ENCODE results near the gene LRRC7. TPM values are rescaled to one million over a fixed set of nuclear protein-coding genes. Genes with fewer than 3 reads are reported as not detected.
A peak's percentile ranks its signal among the peaks of the same experiment; 100 is the strongest.

The LRRC7 gene
- total RNA-seq, 1 experiment from 2014 or later = 0.12 TPM

GRCh38 chr1:70090875-70091274 lies 523.2 kb downstream of the LRRC7 start:
- DNase-seq (ENCODE audit: low read depth) = peak; percentile 50

- DNase-seq (ENCODE audit: low read depth) = no peak
These were observed 524.1 kb downstream of the LRRC7 start for GRCh38 chr1:70091811-70092210.

- DNase-seq (ENCODE audit: low read depth) = no peak
These were observed 524.8 kb downstream of the LRRC7 start for GRCh38 chr1:70092526-70092925.

GRCh38 chr1:70093250-70093975 lies 525.7 kb downstream of the LRRC7 start:
- no peak for DNase-seq (ENCODE audit: low read depth)

- no peak for DNase-seq (ENCODE audit: low read depth)
These were observed 533.5 kb downstream of the LRRC7 start for GRCh38 chr1:70101231-70101630.

GRCh38 chr1:70101774-70102173 lies 534.1 kb downstream of the LRRC7 start:
- no peak for DNase-seq (ENCODE audit: low read depth)

- DNase-seq (ENCODE audit: low read depth) = no peak
These were observed 536.0 kb downstream of the LRRC7 start for GRCh38 chr1:70103770-70104169.

- DNase-seq (ENCODE audit: low read depth) = no peak
These were observed 541.5 kb downstream of the LRRC7 start for GRCh38 chr1:70109241-70109640.

GRCh38 chr1:70112838-70113237 lies 545.1 kb downstream of the LRRC7 start:
- no peak for DNase-seq (ENCODE audit: low read depth)

- no peak for DNase-seq (ENCODE audit: low read depth)
These were observed 547.6 kb downstream of the LRRC7 start for GRCh38 chr1:70115315-70115714.

- DNase-seq (ENCODE audit: low read depth) = no peak
These were observed 549.3 kb downstream of the LRRC7 start for GRCh38 chr1:70117046-70117445.

- peak; percentile 19 for DNase-seq (ENCODE audit: low read depth)
These were observed 566.4 kb downstream of the LRRC7 start for GRCh38 chr1:70134148-70134547.

- DNase-seq (ENCODE audit: low read depth) = no peak
These were observed 572.6 kb downstream of the LRRC7 start for GRCh38 chr1:70140343-70140742.

- DNase-seq (ENCODE audit: low read depth) = no peak
These were observed 573.2 kb downstream of the LRRC7 start for GRCh38 chr1:70140894-70141293.

- no peak for DNase-seq (ENCODE audit: low read depth)
These were observed 574.4 kb downstream of the LRRC7 start for GRCh38 chr1:70142075-70142474.

- peak; percentile 6 for DNase-seq (ENCODE audit: low read depth)
These were observed 575.4 kb downstream of the LRRC7 start for GRCh38 chr1:70143048-70143659.

GRCh38 chr1:70146488-70146887 lies 578.8 kb downstream of the LRRC7 start:
- DNase-seq (ENCODE audit: low read depth) = peak; percentile 6

- DNase-seq (ENCODE audit: low read depth) = no peak
These were observed 582.7 kb downstream of the LRRC7 start for GRCh38 chr1:70150444-70150843.

GRCh38 chr1:70153739-70154138 lies 586.0 kb downstream of the LRRC7 start:
- DNase-seq (ENCODE audit: low read depth) = no peak

GRCh38 chr1:70156529-70157120 lies 588.9 kb downstream of the LRRC7 start:
- peak; percentile 68 for DNase-seq (ENCODE audit: low read depth)

GRCh38 chr1:70164350-70164749 lies 596.6 kb downstream of the LRRC7 start:
- DNase-seq (ENCODE audit: low read depth) = no peak

- DNase-seq (ENCODE audit: low read depth) = peak; percentile 3
These were observed 600.6 kb downstream of the LRRC7 start for GRCh38 chr1:70168283-70168682.

All from RPMI7951 (cell line).